ENCODE measurements around the gene SATL1. TPM values are rescaled to one million over a fixed set of nuclear protein-coding genes. Genes with fewer than 3 reads are reported as not detected.

The SATL1 gene
- total and polyA plus RNA-seq, 2 experiments from 2014 or later = 0.17 TPM

DNA sequence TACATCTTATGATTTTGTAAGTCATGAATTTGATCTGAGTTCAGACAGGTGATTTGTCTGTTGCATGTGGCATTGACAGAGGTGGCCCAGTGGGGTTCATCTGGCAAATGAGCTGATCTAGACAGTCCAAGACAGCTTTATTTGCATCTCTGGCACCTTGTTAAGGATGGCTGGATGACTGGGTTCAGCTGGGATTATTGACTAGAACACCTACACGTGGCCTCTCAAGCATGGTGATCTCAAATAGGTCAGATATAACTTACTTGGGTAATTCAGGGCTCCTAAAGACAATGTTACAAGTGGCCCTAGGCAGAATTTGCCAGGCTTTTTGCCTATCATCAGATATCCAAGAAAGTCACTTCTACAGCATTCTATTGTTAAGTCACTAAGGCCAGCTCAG, 192.0 kb downstream of the SATL1 start:
- Histone ChIP-seq H4K20me1 (ENCODE audit: insufficient read depth, poor library complexity, severe bottlenecking) (no peaks in the 10 kb centered on the region), H3K79me2 (no peaks in the 10 kb centered on the region), H3K27me3 (no peaks in the 10 kb centered on the region), H3K9me2 (replicated peaks; ENCODE audit: insufficient read depth) (no peaks in the 10 kb centered on the region), H3K27ac (no peak overlapping the region), H3K4me3 (no peak overlapping the region), H3K9me3 (ENCODE audit: low read depth) (no peaks in the 10 kb centered on the region), H3K4me2 (no peak overlapping the region), H3K36me3 (replicated peaks; ENCODE audit: insufficient read depth, low read depth) (no peaks in the 10 kb centered on the region), H2AFZ (no peak overlapping the region), H3K4me1 (ENCODE audit: insufficient read depth) (no peaks in the 10 kb centered on the region)
- no peak for DNase-seq (ENCODE audit: low spot score)
- WGBS (ENCODE audit: low lambda C conversion rate, missing lambda C conversion rate) = 44% methylated on average over 1 of the region's 1 CpG
- TF ChIP-seq EZH2phosphoT487 (IDR thresholded peaks at IDR 0.05; ENCODE audit: low read depth, severe bottlenecking, unreplicated experiment) = no peak
- no peak for TF ChIP-seq EZH2 (IDR thresholded peaks at IDR 0.05; ENCODE audit: borderline replicate concordance)
- TF ChIP-seq, protein P1, sequence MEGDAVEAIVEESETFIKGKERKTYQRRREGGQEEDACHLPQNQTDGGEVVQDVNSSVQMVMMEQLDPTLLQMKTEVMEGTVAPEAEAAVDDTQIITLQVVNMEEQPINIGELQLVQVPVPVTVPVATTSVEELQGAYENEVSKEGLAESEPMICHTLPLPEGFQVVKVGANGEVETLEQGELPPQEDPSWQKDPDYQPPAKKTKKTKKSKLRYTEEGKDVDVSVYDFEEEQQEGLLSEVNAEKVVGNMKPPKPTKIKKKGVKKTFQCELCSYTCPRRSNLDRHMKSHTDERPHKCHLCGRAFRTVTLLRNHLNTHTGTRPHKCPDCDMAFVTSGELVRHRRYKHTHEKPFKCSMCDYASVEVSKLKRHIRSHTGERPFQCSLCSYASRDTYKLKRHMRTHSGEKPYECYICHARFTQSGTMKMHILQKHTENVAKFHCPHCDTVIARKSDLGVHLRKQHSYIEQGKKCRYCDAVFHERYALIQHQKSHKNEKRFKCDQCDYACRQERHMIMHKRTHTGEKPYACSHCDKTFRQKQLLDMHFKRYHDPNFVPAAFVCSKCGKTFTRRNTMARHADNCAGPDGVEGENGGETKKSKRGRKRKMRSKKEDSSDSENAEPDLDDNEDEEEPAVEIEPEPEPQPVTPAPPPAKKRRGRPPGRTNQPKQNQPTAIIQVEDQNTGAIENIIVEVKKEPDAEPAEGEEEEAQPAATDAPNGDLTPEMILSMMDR (IDR thresholded peaks at IDR 0.05; ENCODE audit: poor library complexity) = no peak

Other genes starting within 250 kb of the SATL1 start
- gene APOOL, start 239.9 kb downstream of the SATL1 start, total RNA-seq = 22.0 and 23.7 TPM in 2 replicates
- 3.7 and 5.7 TPM in 2 replicates for gene APOOL, start 239.9 kb downstream of the SATL1 start, polyA plus RNA-seq
- gene ZNF711, start 212 bp upstream of the SATL1 start, total RNA-seq = 31.7 and 34.1 TPM in 2 replicates
- 16.2 and 16.6 TPM in 2 replicates for gene ZNF711, start 212 bp upstream of the SATL1 start, polyA plus RNA-seq
- 33.4 and 35.2 TPM in 2 replicates for gene POF1B, start 135.9 kb upstream of the SATL1 start, total RNA-seq
- gene POF1B, start 135.9 kb upstream of the SATL1 start, polyA plus RNA-seq = 11.3 and 11.8 TPM in 2 replicates